NT2/D1 (cell line): ENCODE data around the gene ZNF629.

ENCODE experiments used
- SUZ12 ChIP-seq: IDR thresholded peaks from 2 replicates; pipeline ENCODE4 v1.6.1; 2011; ENCODE audit not compliant: insufficient read length, insufficient read depth; ENCODE audit errors: extremely low read depth
- YY1 ChIP-seq: IDR thresholded peaks from 2 replicates; pipeline ENCODE4 v1.6.1; 2011; ENCODE audit not compliant: insufficient read length, insufficient read depth
- ZNF274 ChIP-seq: IDR thresholded peaks from 2 replicates; pipeline ENCODE4 v1.6.1; 2011; ENCODE audit warnings: mild to moderate bottlenecking, low read depth, low read length

DNA sequence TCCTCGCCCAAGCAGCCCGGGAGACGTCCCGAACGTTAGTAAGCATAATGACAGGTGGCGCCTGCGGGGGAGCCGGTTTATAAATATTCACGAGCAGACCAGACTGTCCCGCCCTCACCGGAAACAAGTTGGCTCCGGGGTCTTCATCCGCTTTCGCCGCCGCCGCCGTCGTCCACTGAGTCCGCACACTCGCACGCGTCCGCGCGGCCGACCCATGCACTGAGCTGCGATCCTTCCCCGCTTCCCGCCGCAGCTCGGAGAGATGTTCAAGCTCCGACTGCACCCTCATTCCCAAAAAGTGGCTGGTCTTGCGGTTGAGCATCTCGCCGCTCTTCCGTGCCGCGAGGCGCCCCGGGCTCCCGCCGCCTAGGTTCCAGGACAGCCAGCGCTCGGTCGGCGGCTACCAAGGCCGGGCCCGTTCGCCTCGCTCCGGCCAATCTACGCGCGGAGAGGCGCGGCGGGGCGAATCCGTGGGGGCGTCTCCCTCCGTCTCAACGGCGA is 25.5 kb downstream of the ZNF629 start:
- TF ChIP-seq YY1 (no peak), ZNF274 (no peak), SUZ12 (no peak)
